DMS114 treated with DMSO at 0.1 percent for 48 hours (cell line): ENCODE measurements around the gene SIK3.
A peak's percentile ranks its signal among the peaks of the same experiment; 100 is the strongest.
"Not testable (repeated sequence)": the region's sequence is repeated elsewhere in the genome, so short reads cannot be mapped to it uniquely, and the experiment has no call there.

ENCODE experiments used
- DNase-seq: peaks from one replicate; lab custom pipeline; 2025; ENCODE audit not compliant: unreplicated experiment; lab: John Stamatoyannopoulos, UW

Gene SIK3

GRCh38 chr11:116844722-116845121 is 253.5 kb downstream of the SIK3 start:
- DNase-seq = no peak

- no peak for DNase-seq
Observed at GRCh38 chr11:116843661-116844060, 254.6 kb downstream of the SIK3 start.

- DNase-seq = no peak
Observed at GRCh38 chr11:116842909-116843308, 255.3 kb downstream of the SIK3 start.

- no peak for DNase-seq
Observed at GRCh38 chr11:116842117-116842516, 256.1 kb downstream of the SIK3 start.

GRCh38 chr11:116840746-116841296 is 257.4 kb downstream of the SIK3 start:
- DNase-seq = no peak

- DNase-seq = no peak
Observed at GRCh38 chr11:116840224-116840745, 257.9 kb downstream of the SIK3 start.

- no peak for DNase-seq
Observed at GRCh38 chr11:116838321-116839084, 259.7 kb downstream of the SIK3 start.

GRCh38 chr11:116837231-116838091 is 260.8 kb downstream of the SIK3 start, which contains the start of gene APOA1:
Gene APOA1 (minus strand): TSS chr11:116837622. CDS start chr11:116837387, 235 bp downstream.
- DNase-seq = no peak

- no peak for DNase-seq
Observed at GRCh38 chr11:116836632-116836991, 261.6 kb downstream of the SIK3 start.

- DNase-seq = peak; percentile 60
Observed at GRCh38 chr11:116835791-116836631, 262.2 kb downstream of the SIK3 start.

GRCh38 chr11:116835042-116835772 is 263.0 kb downstream of the SIK3 start:
- no peak for DNase-seq

GRCh38 chr11:116834535-116835041 is 263.6 kb downstream of the SIK3 start:
- DNase-seq = not testable (repeated sequence)

GRCh38 chr11:116833816-116834534 is 264.3 kb downstream of the SIK3 start:
- DNase-seq = no peak

- DNase-seq = no peak
Observed at GRCh38 chr11:116833491-116833815, 264.8 kb downstream of the SIK3 start.

- no peak for DNase-seq
Observed at GRCh38 chr11:116832350-116833290, 265.6 kb downstream of the SIK3 start.

GRCh38 chr11:116831790-116832349 is 266.4 kb downstream of the SIK3 start:
- no peak for DNase-seq

GRCh38 chr11:116830184-116830912 is 267.9 kb downstream of the SIK3 start:
- DNase-seq = no peak
